OCI-LY1 (cell line): ENCODE data around the gene ADGRV1.

Experiments used
- H2AFZ ChIP-seq: fragments of 200-600 bp; sonication (generic), shearing (Covaris generic); 2 replicates; pipeline ENCODE4 v1.6.0; 2014; ENCODE audit warnings: antibody characterized with exemption, mild to moderate bottlenecking, low read length
- H3F3A ChIP-seq: fragments of 200-600 bp; sonication (generic), shearing (Covaris generic); 2 replicates; pipeline ENCODE4 v1.6.0; 2014; ENCODE audit warnings: mild to moderate bottlenecking, antibody characterized with exemption, low read length, moderate library complexity; ENCODE audit not compliant: insufficient read depth
- H3K27ac ChIP-seq: fragments of 200-600 bp; sonication (generic); 2 replicates; pipeline ENCODE4 v1.5.1; 2014; ENCODE audit warnings: low read length, mixed run types, mild to moderate bottlenecking, low read depth; ENCODE audit not compliant: poor library complexity, severe bottlenecking
- H3K27me3 ChIP-seq: fragments of 200-600 bp; sonication (generic); 2 replicates; pipeline ENCODE4 v1.6.0; 2014; ENCODE audit warnings: antibody characterized with exemption, mild to moderate bottlenecking, low read length, moderate library complexity; ENCODE audit not compliant: insufficient read depth
- H3K36me3 ChIP-seq: fragments of 200-600 bp; sonication (generic); 2 replicates; pipeline ENCODE4 v1.6.1; 2014; ENCODE audit warnings: mild to moderate bottlenecking, antibody characterized with exemption, low read length, moderate library complexity, mixed read lengths; ENCODE audit not compliant: insufficient read depth
- H3K4me1 ChIP-seq: fragments of 200-600 bp; sonication (generic); 2 replicates; pipeline ENCODE4 v1.5.1; 2014; ENCODE audit warnings: mild to moderate bottlenecking, low read length, moderate library complexity; ENCODE audit not compliant: insufficient read depth, severe bottlenecking
- H3K4me2 ChIP-seq: fragments of 200-600 bp; sonication (generic), shearing (Covaris generic); 2 replicates; pipeline ENCODE4 v1.6.1; 2014; ENCODE audit warnings: low read length
- H3K4me3 ChIP-seq: fragments of 200-600 bp; sonication (generic); 2 replicates; pipeline ENCODE4 v1.5.1; 2014; ENCODE audit warnings: low read length, low read depth, mild to moderate bottlenecking, mixed read lengths; ENCODE audit not compliant: poor library complexity, severe bottlenecking
- H3K79me2 ChIP-seq: fragments of 200-600 bp; shearing (Covaris generic); 2 replicates; pipeline ENCODE4 v1.6.1; 2016; ENCODE audit warnings: mixed run types, low read length, mixed read lengths; ENCODE audit not compliant: insufficient read depth
- H3K9ac ChIP-seq: fragments of 200-600 bp; sonication (generic), shearing (Covaris generic); 2 replicates; pipeline ENCODE4 v1.6.1; 2014; ENCODE audit warnings: mild to moderate bottlenecking, low read length, mixed read lengths
- H3K9me2 ChIP-seq: fragments of 200-600 bp; sonication (generic), shearing (Covaris generic); 2 replicates; pipeline ENCODE4 v1.6.1; 2014; ENCODE audit warnings: low read depth, mild to moderate bottlenecking, low read length, mixed read lengths
- H3K9me3 ChIP-seq: fragments of 200-600 bp; shearing (Covaris generic); 2 replicates; pipeline ENCODE4 v1.6.1; 2014; ENCODE audit warnings: low read length, mixed read lengths
- H4K20me1 ChIP-seq: fragments of 200-600 bp; sonication (generic), shearing (Covaris generic); 2 replicates; pipeline ENCODE4 v1.6.0; 2016; ENCODE audit warnings: mild to moderate bottlenecking, low read length; ENCODE audit not compliant: insufficient read depth
- CTCF ChIP-seq: fragments of 200-600 bp; sonication (generic), shearing (Covaris generic); IDR thresholded peaks from 2 replicates; pipeline ENCODE4 v1.5.1; 2017; ENCODE audit warnings: mild to moderate bottlenecking, antibody characterized with exemption, low read length, moderate library complexity, mixed read lengths
- EZH2 ChIP-seq: fragments of 200-600 bp; sonication (generic), shearing (Covaris generic); IDR thresholded peaks from 2 replicates; pipeline ENCODE4 v1.8.0; 2017; ENCODE audit warnings: borderline replicate concordance, mixed run types, mild to moderate bottlenecking, antibody characterized with exemption, low read length, moderate library complexity, mixed read lengths

Gene ADGRV1

GRCh38 chr5:90911169-90911568 is 352.6 kb downstream of the ADGRV1 start:
- Histone ChIP-seq H3K4me2 (no peak overlapping the region), H3K4me1 (no peaks in the 10 kb centered on the region), H4K20me1 (no peaks in the 10 kb centered on the region), H3K27ac (no peak overlapping the region), H3K9me2 (no peaks in the 10 kb centered on the region), H3K9me3 (no peaks in the 10 kb centered on the region), H3K79me2 (no peaks in the 10 kb centered on the region), H3K4me3 (no peak overlapping the region), H3K27me3 (no peaks in the 10 kb centered on the region), H3K9ac (no peak overlapping the region), H3K36me3 (no peaks in the 10 kb centered on the region), H3F3A (no peaks in the 10 kb centered on the region), H2AFZ (no peak overlapping the region)
- TF ChIP-seq EZH2 (no peak), CTCF (no peak)

GRCh38 chr5:90912476-90912875 is 353.9 kb downstream of the ADGRV1 start:
- H2AFZ ChIP-seq, result no peak overlapping the region
- no peaks in the 10 kb centered on the region for H3K9me2 ChIP-seq
- no peaks in the 10 kb centered on the region for H4K20me1 ChIP-seq
- no peak overlapping the region for H3K27ac ChIP-seq
- no peaks in the 10 kb centered on the region for H3K9me3 ChIP-seq
- H3K79me2 ChIP-seq, result no peaks in the 10 kb centered on the region
- H3F3A ChIP-seq, result no peaks in the 10 kb centered on the region
- TF ChIP-seq CTCF (no peak), EZH2 (no peak)
- no peak overlapping the region for H3K9ac ChIP-seq
- H3K4me3 ChIP-seq, result no peak overlapping the region
- no peaks in the 10 kb centered on the region for H3K27me3 ChIP-seq
- H3K36me3 ChIP-seq, result no peaks in the 10 kb centered on the region
- no peaks in the 10 kb centered on the region for H3K4me1 ChIP-seq
- no peak overlapping the region for H3K4me2 ChIP-seq

DNA sequence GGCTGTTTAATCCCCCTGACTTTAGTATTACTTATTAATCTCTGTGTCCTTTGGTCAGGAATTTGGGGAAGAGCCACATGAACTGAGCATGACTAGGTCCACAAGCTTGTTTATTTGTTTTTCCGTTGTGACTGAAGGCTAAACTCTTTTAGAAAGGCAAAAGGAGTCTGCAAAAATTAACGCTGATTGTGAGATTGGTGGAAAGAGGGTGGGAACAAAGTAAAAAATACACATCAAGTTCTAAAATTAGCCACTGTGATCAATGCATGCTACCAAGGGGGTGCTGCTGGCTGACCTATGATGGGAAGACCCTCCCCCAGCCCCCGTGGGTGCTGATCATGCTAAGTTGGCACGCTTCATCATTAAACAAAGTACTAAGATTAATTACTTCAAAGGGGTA is 356.8 kb downstream of the ADGRV1 start:
- H2AFZ ChIP-seq, result no peak overlapping the region
- H3K9ac ChIP-seq, result no peak overlapping the region
- no peaks in the 10 kb centered on the region for H3K36me3 ChIP-seq
- H3K27ac ChIP-seq, result no peak overlapping the region
- H3K4me3 ChIP-seq, result no peak overlapping the region
- H3F3A ChIP-seq, result no peaks in the 10 kb centered on the region
- no peaks in the 10 kb centered on the region for H3K4me1 ChIP-seq
- no peaks in the 10 kb centered on the region for H4K20me1 ChIP-seq
- no peak overlapping the region for H3K4me2 ChIP-seq
- no peaks in the 10 kb centered on the region for H3K9me2 ChIP-seq
- no peaks in the 10 kb centered on the region for H3K9me3 ChIP-seq
- no peak for TF ChIP-seq EZH2
- no peak for TF ChIP-seq CTCF
- no peaks in the 10 kb centered on the region for H3K79me2 ChIP-seq
- no peaks in the 10 kb centered on the region for H3K27me3 ChIP-seq
